Fibroblast of mammary gland (primary cell): ENCODE results near the gene TSGA10IP.
A peak's percentile ranks its signal among the peaks of the same experiment; 100 is the strongest.

Source experiments
- DNase-seq: peaks from one replicate; pipeline ENCODE4 v3.0.0-alpha.2; 2010; ENCODE audit warnings: low read depth
- H3K4me3 ChIP-seq: 2 replicates; pipeline ENCODE4 v1.5.1; 2011; ENCODE audit warnings: low read depth, mild to moderate bottlenecking, low read length, moderate library complexity; ENCODE audit not compliant: control insufficient read depth
- CTCF ChIP-seq: conservative IDR thresholded peaks from 2 replicates; pipeline ENCODE4 v1.5.1; 2011; ENCODE audit warnings: low read depth, low read length, inconsistent platforms; ENCODE audit not compliant: control insufficient read depth, insufficient read depth

TSGA10IP gene

GRCh38 chr11:65981972-65982823, 36.9 kb downstream of the TSGA10IP start:
- DNase-seq: no peak
- no peak overlapping the region for H3K4me3 ChIP-seq
- TF ChIP-seq CTCF: no peak

- DNase-seq: no peak
- no peak overlapping the region for H3K4me3 ChIP-seq
- no peak for TF ChIP-seq CTCF
These were observed 37.7 kb downstream of the TSGA10IP start for GRCh38 chr11:65982824-65983588.

- H3K4me3 ChIP-seq: no peak overlapping the region
- no peak for DNase-seq
These were observed 38.3 kb downstream of the TSGA10IP start for GRCh38 chr11:65983589-65983987.

GRCh38 chr11:65987336-65987735, 42.1 kb downstream of the TSGA10IP start:
- no peak for DNase-seq
- H3K4me3 ChIP-seq: no peak overlapping the region
- no peak for TF ChIP-seq CTCF

More at GRCh38 chr11:65983589-65983987, 38.3 kb downstream of the TSGA10IP start:
- TF ChIP-seq CTCF: no peak

GRCh38 chr11:65988791-65989592, 43.7 kb downstream of the TSGA10IP start:
- no peak overlapping the region for H3K4me3 ChIP-seq
- DNase-seq: peak; percentile 96
- TF ChIP-seq CTCF: peak; percentile 97

GRCh38 chr11:65992056-65992455, 46.8 kb downstream of the TSGA10IP start:
- DNase-seq: no peak
- no peak for TF ChIP-seq CTCF

More at GRCh38 chr11:65992056-65992455, 46.8 kb downstream of the TSGA10IP start:
- no peak overlapping the region for H3K4me3 ChIP-seq
